Measurements from ENCODE around the gene ATE1.

DNA sequence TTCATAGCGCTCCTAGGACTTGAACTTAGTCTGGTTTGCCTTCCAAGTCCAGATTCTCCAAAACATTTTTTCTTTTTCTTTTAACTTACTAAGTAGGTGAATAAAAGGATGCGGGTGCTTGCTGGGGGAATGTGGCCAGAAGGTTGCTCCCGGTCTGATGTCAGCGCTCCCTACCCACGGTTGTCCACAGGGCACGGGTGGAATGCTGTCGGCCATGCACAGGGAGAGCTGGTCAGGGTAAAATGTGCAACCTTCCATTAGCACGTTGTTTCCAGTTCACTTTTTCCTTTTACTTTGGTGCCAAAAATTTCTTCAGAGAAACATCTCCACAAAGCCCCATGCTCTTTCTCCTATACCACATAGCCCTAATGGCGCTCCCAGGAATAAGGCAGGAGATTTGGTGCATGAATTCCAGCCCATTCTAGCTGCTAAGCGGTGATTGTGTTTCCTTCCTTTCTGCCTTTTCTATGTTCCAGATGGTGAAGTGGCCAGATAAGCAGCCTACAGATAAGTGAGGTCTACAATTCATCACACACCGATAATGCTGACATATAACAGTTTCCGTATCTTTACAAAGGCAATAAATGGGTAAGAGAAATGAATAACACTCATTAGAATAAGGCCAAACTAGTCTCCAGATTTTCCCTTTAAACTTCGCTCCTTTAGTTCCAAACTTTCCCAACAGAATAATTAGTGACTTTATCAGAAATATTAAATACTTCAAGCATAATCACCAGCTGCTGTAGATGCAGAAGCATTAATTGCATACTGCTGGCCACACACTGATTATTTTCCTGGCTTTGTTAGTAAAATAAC is 191.3 kb downstream of the ATE1 start:
- TF ChIP-seq, protein P1, sequence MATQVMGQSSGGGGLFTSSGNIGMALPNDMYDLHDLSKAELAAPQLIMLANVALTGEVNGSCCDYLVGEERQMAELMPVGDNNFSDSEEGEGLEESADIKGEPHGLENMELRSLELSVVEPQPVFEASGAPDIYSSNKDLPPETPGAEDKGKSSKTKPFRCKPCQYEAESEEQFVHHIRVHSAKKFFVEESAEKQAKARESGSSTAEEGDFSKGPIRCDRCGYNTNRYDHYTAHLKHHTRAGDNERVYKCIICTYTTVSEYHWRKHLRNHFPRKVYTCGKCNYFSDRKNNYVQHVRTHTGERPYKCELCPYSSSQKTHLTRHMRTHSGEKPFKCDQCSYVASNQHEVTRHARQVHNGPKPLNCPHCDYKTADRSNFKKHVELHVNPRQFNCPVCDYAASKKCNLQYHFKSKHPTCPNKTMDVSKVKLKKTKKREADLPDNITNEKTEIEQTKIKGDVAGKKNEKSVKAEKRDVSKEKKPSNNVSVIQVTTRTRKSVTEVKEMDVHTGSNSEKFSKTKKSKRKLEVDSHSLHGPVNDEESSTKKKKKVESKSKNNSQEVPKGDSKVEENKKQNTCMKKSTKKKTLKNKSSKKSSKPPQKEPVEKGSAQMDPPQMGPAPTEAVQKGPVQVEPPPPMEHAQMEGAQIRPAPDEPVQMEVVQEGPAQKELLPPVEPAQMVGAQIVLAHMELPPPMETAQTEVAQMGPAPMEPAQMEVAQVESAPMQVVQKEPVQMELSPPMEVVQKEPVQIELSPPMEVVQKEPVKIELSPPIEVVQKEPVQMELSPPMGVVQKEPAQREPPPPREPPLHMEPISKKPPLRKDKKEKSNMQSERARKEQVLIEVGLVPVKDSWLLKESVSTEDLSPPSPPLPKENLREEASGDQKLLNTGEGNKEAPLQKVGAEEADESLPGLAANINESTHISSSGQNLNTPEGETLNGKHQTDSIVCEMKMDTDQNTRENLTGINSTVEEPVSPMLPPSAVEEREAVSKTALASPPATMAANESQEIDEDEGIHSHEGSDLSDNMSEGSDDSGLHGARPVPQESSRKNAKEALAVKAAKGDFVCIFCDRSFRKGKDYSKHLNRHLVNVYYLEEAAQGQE (IDR thresholded peaks at IDR 0.05; ENCODE audit: low read depth), result no peak
- TF ChIP-seq FOSL1 (IDR thresholded peaks at IDR 0.05; ENCODE audit: low read depth), result no peak
- TF ChIP-seq POLR2A (IDR thresholded peaks at IDR 0.05; ENCODE audit: borderline replicate concordance, extremely low read depth, insufficient read depth, insufficient read length), result no peak
- TF ChIP-seq, protein P2, sequence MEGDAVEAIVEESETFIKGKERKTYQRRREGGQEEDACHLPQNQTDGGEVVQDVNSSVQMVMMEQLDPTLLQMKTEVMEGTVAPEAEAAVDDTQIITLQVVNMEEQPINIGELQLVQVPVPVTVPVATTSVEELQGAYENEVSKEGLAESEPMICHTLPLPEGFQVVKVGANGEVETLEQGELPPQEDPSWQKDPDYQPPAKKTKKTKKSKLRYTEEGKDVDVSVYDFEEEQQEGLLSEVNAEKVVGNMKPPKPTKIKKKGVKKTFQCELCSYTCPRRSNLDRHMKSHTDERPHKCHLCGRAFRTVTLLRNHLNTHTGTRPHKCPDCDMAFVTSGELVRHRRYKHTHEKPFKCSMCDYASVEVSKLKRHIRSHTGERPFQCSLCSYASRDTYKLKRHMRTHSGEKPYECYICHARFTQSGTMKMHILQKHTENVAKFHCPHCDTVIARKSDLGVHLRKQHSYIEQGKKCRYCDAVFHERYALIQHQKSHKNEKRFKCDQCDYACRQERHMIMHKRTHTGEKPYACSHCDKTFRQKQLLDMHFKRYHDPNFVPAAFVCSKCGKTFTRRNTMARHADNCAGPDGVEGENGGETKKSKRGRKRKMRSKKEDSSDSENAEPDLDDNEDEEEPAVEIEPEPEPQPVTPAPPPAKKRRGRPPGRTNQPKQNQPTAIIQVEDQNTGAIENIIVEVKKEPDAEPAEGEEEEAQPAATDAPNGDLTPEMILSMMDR (IDR thresholded peaks at IDR 0.05 in 2 of 3, conservative IDR thresholded peaks at IDR 0.05 in 1 of 3; ENCODE audit: borderline replicate concordance in 1 of 3, insufficient read depth in 1 of 3, low read depth in 2 of 3, low read length in 2 of 3), result no peak
- TF ChIP-seq SRF (IDR thresholded peaks at IDR 0.05; ENCODE audit: low read depth), result no peak
- no peak for TF ChIP-seq ZNF274 (IDR thresholded peaks at IDR 0.05; ENCODE audit: low read depth, low read length)
- TF ChIP-seq EZH2phosphoT487 (IDR thresholded peaks at IDR 0.05; ENCODE audit: borderline replicate concordance), result no peak
- TF ChIP-seq JUND (IDR thresholded peaks at IDR 0.05), result no peak
- no peak for TF ChIP-seq TCF7L2 (IDR thresholded peaks at IDR 0.05; ENCODE audit: borderline replicate concordance, extremely low read depth, insufficient read depth, insufficient read length)
- TF ChIP-seq POLR2AphosphoS5 (IDR thresholded peaks at IDR 0.05; ENCODE audit: low read depth, low read length), result no peak

All from HCT116 (cell line).